Activated CD4-positive, alpha-beta memory T cell treated with anti-CD3 and anti-CD28 coated beads, Interleukin-2, amount 10 ng/mL, durations not matched to agents 7 days and 5 days (primary cell): ENCODE measurements around the gene TRPV6. TPM values are rescaled to one million over a fixed set of nuclear protein-coding genes. Genes with fewer than 3 reads are reported as not detected.

Experiments used
- CTCF ChIA-PET: fragments of 350-600 bp; sonication (Branson Sonifier 250); formaldehyde crosslinking; loops from one replicate; lab custom pipeline; 2021; ENCODE audit warnings: antibody characterized with exemption, inconsistent platforms; lab: Charles Lee
- POLR2A ChIA-PET: fragments of 350-600 bp; sonication (Branson Sonifier 250); formaldehyde crosslinking; loops from one replicate; lab custom pipeline; 2021; ENCODE audit warnings: antibody characterized with exemption; lab: Charles Lee
- DNase-seq: peaks from one replicate; pipeline ENCODE4 v3.0.0-alpha.2; 2020
- H3K27ac Mint-ChIP-seq: one replicate; pipeline ENCODE4 v1.8.0; 2021; ENCODE audit warnings: mild to moderate bottlenecking, mixed read lengths
- H3K27me3 Mint-ChIP-seq: one replicate; pipeline ENCODE4 v1.8.0; 2021; ENCODE audit warnings: mixed read lengths
- H3K36me3 Mint-ChIP-seq: one replicate; pipeline ENCODE4 v1.8.0; 2021; ENCODE audit warnings: low read depth, mixed read lengths
- H3K4me1 Mint-ChIP-seq: one replicate; pipeline ENCODE4 v1.8.0; 2021; ENCODE audit warnings: mixed read lengths
- H3K4me3 Mint-ChIP-seq: one replicate; pipeline ENCODE4 v1.8.0; 2021; ENCODE audit warnings: mild to moderate bottlenecking, mixed read lengths
- H3K9me3 Mint-ChIP-seq: one replicate; pipeline ENCODE4 v1.8.0; 2021; ENCODE audit warnings: mixed read lengths
- total RNA-seq, 2 experiments: library from RNA; stranded (reverse); gene quantifications; one replicate each; pipeline ENCODE4 v1.2.3, GENCODE V29; 2021

The TRPV6 gene
- total RNA-seq, 2 experiments from 2014 or later: not detected

- POLR2A ChIA-PET: no interaction called here
Observed at GRCh38 chr7:142899661-142900060, 14.1 kb upstream of the TRPV6 start.

GRCh38 chr7:142898377-142899170, 13.0 kb upstream of the TRPV6 start:
- Mint-ChIP-seq H3K27ac (no peak overlapping the region), H3K4me3 (no peak overlapping the region), H3K27me3 (peaks cover 24% of the 10 kb centered on the region), H3K9me3 (no peaks in the 10 kb centered on the region), H3K36me3 (no peaks in the 10 kb centered on the region), H3K4me1 (no peaks in the 10 kb centered on the region)
- POLR2A ChIA-PET: no interaction called here
- CTCF ChIA-PET: interaction anchor here (1.0 kb wide), 1 partner anchor 87 kb away, joined by 3 read pairs; no protein-coding TSS in a partner anchor
- DNase-seq: no peak

More at GRCh38 chr7:142899661-142900060, 14.1 kb upstream of the TRPV6 start:
- no peaks in the 10 kb centered on the region for H3K4me1 Mint-ChIP-seq
- DNase-seq: no peak
- no peaks in the 10 kb centered on the region for H3K9me3 Mint-ChIP-seq
- no peak overlapping the region for H3K4me3 Mint-ChIP-seq
- CTCF ChIA-PET: no interaction called here
- H3K27me3 Mint-ChIP-seq: peaks cover 24% of the 10 kb centered on the region
- H3K27ac Mint-ChIP-seq: no peak overlapping the region
- H3K36me3 Mint-ChIP-seq: no peaks in the 10 kb centered on the region

- ChIA-PET CTCF (interaction anchor here (1.0 kb wide), 1 partner anchor 86 kb away, joined by 3 read pairs; no protein-coding TSS in a partner anchor), POLR2A (no interaction called here)
- Mint-ChIP-seq H3K36me3 (no peaks in the 10 kb centered on the region), H3K4me3 (no peak overlapping the region), H3K27ac (no peak overlapping the region), H3K9me3 (no peaks in the 10 kb centered on the region), H3K4me1 (no peaks in the 10 kb centered on the region), H3K27me3 (peaks cover 21% of the 10 kb centered on the region)
- DNase-seq: no peak
Observed at GRCh38 chr7:142897691-142898090, 12.1 kb upstream of the TRPV6 start.

- H3K9me3 Mint-ChIP-seq: no peaks in the 10 kb centered on the region
- H3K4me1 Mint-ChIP-seq: no peaks in the 10 kb centered on the region
- H3K27ac Mint-ChIP-seq: no peak overlapping the region
- no peak overlapping the region for H3K4me3 Mint-ChIP-seq
- POLR2A ChIA-PET: no interaction called here
- CTCF ChIA-PET: no interaction called here
- H3K36me3 Mint-ChIP-seq: no peaks in the 10 kb centered on the region
- DNase-seq: no peak
- peaks cover 18% of the 10 kb centered on the region for H3K27me3 Mint-ChIP-seq
Observed at GRCh38 chr7:142896741-142897379, 11.3 kb upstream of the TRPV6 start.

- no peak overlapping the region for H3K27ac Mint-ChIP-seq
- no peaks in the 10 kb centered on the region for H3K4me1 Mint-ChIP-seq
- ChIA-PET POLR2A (no interaction called here), CTCF (interaction anchor here (0.6 kb wide), 1 partner anchor 23 kb away, joined by 4 read pairs; no protein-coding TSS in a partner anchor)
- H3K9me3 Mint-ChIP-seq: no peaks in the 10 kb centered on the region
- H3K36me3 Mint-ChIP-seq: no peaks in the 10 kb centered on the region
- DNase-seq: no peak
- peaks cover 11% of the 10 kb centered on the region for H3K27me3 Mint-ChIP-seq
- H3K4me3 Mint-ChIP-seq: no peak overlapping the region
Observed at GRCh38 chr7:142896151-142896550, 10.6 kb upstream of the TRPV6 start.

DNA sequence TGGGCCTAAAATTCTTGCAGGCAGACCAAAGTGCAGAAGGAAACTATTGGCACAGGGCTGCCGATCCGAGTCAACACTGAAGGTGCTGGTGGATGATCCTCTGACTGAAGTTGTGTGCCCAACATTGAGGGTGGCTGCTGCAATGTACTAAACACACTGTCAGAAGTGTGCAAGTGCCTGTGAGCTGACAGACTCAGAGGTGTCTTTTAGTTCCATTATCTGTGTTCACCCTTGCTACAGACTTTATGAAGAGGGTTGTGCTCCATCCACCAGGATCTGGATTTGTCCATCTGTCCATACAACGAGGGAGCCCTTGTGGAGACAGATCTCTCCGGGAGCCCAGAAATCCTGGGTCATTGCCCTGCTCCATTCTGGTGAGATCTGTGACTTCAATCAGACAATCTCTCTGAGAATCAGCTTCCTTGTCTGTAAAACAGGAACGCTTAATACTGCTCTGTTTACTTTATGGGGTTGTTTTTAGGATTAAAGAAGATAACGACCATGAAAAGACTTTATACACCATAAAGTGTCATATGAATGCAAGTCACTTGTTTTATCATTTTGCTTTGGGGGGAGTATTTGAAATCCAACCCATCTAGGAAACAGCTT, 9.5 kb upstream of the TRPV6 start:
- POLR2A ChIA-PET: no interaction called here
- Mint-ChIP-seq H3K9me3 (peaks cover 5% of the 10 kb centered on the region), H3K36me3 (no peaks in the 10 kb centered on the region), H3K27me3 (peaks cover 11% of the 10 kb centered on the region), H3K27ac (no peak overlapping the region), H3K4me1 (no peaks in the 10 kb centered on the region), H3K4me3 (no peak overlapping the region)
- CTCF ChIA-PET: interaction anchor here (0.5 kb wide), 1 partner anchor 37 kb away, joined by 4 read pairs; no protein-coding TSS in a partner anchor
- no peak for DNase-seq

DNA sequence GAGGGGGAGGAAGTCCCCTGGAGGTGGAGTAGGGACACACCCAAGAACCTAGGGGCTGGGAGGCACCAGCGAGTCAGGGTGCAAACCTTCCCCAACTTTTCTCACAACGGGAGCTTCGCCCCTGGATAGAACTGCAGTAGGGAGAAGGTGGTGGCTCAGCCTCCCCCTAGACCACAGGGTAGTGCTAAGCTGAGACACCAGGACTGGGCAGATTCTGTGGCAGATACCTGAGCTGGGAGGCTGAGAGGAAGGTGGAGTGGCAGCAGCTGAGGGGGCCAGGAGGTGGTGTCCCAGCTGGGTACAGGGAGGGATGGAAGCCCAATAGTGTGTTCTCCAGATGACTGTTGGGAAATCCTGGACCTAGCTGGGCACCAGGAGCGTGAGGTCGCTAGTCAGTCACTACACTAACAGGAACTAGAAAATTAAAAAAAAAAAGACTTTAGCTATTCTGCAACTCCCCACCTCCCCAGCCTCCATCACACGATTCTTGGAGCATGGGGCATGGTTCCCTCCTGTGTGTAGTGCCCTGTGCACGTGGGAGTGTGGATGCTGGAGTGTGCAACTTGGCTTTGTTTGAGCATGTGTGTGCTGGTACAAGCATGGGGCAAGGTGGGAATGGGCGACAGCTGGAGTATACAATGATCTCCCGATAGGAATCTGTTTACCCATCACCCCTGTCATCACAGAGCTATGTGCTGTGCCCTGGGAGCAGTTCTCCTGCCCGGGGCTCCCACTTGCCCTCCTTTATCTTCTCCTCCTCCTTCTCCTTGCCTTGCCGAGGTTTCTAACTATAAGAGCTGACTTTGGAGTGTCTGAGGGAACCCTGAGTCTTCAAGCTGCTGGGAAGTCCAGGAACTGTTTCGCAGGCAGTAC, 8.8 kb upstream of the TRPV6 start:
- POLR2A ChIA-PET: no interaction called here
- CTCF ChIA-PET: interaction anchor here (0.5 to 0.6 kb wide), 2 partner anchors 36 to 540 kb away, joined by 4 to 5 read pairs; no protein-coding TSS in a partner anchor

GRCh38 chr7:142892951-142893350, 7.4 kb upstream of the TRPV6 start:
- Mint-ChIP-seq H3K4me3 (no peak overlapping the region), H3K4me1 (no peaks in the 10 kb centered on the region), H3K9me3 (peaks cover 5% of the 10 kb centered on the region), H3K36me3 (no peaks in the 10 kb centered on the region), H3K27ac (no peak overlapping the region), H3K27me3 (peaks cover 6% of the 10 kb centered on the region)
- DNase-seq: no peak
- POLR2A ChIA-PET: no interaction called here
- CTCF ChIA-PET: no interaction called here

More for the DNA sequence above, 8.8 kb upstream of the TRPV6 start:
- Mint-ChIP-seq H3K27me3 (peaks cover 11% of the 10 kb centered on the region), H3K4me3 (no peak overlapping the region), H3K27ac (no peak overlapping the region), H3K36me3 (no peaks in the 10 kb centered on the region), H3K4me1 (no peaks in the 10 kb centered on the region), H3K9me3 (peaks cover 5% of the 10 kb centered on the region)
- DNase-seq: no peak

DNA sequence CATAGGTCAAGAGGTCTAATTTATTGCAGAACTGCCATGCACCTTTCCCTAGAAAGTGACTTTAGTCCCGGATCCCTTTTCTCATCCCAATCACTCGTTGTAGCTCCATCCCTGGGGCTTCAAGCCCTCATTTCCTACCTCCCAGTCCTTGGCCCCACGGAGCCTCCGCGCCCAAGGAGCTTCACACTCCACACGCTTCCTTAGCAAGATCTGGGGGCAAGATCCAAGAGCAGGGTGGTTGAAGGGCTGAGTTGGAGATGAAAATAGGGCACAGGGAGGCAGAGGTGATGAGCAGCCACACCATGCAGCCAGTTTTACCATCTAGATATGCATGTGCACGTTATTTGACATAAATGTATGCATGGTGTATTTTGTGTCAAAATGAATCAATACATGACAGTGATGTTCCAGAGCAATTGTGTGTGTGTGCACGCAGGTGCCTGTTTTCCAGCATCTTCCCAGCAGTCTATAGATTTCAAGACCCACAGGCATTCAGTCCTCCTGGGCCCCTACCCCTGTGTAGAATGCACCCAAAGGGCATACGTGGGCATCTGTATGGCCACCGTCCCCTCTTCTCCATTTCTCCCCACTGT, 6.0 kb upstream of the TRPV6 start:
- no peak for DNase-seq
- peaks cover 9% of the 10 kb centered on the region for H3K27me3 Mint-ChIP-seq
- no peak overlapping the region for H3K4me3 Mint-ChIP-seq
- H3K9me3 Mint-ChIP-seq: peaks cover 5% of the 10 kb centered on the region
- ChIA-PET POLR2A (no interaction called here), CTCF (no interaction called here)
- no peaks in the 10 kb centered on the region for H3K4me1 Mint-ChIP-seq
- no peak overlapping the region for H3K27ac Mint-ChIP-seq
- no peaks in the 10 kb centered on the region for H3K36me3 Mint-ChIP-seq

GRCh38 chr7:142890874-142891485, 5.4 kb upstream of the TRPV6 start:
- ChIA-PET CTCF (no interaction called here), POLR2A (no interaction called here)
- Mint-ChIP-seq H3K4me3 (no peak overlapping the region), H3K27ac (no peak overlapping the region), H3K36me3 (no peaks in the 10 kb centered on the region), H3K9me3 (peaks cover 5% of the 10 kb centered on the region), H3K4me1 (no peaks in the 10 kb centered on the region), H3K27me3 (peaks cover 3% of the 10 kb centered on the region)
- no peak for DNase-seq

DNA sequence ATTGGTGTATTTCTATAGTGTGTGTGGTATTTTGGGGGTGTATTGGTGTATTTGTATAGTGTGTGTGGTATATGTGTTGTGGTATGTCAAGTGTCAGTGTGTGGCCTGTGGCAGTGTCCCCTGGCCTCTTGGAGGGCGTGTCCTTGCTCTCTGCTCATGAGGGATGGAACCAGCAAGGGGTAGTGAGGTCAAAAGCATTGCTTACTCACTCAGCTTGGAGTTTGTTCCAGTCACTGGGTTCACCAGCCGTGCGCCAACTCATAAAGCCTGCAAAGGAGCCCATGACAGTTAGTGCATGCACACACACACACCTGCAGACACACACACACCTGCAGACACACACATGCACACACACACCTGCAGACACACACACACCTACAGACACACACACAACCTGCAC, 4.3 kb upstream of the TRPV6 start:
- ChIA-PET CTCF (no interaction called here), POLR2A (no interaction called here)
- Mint-ChIP-seq H3K36me3 (no peaks in the 10 kb centered on the region), H3K27me3 (peaks cover 3% of the 10 kb centered on the region), H3K4me3 (no peak overlapping the region), H3K27ac (no peak overlapping the region), H3K9me3 (peaks cover 5% of the 10 kb centered on the region), H3K4me1 (no peaks in the 10 kb centered on the region)
- no peak for DNase-seq
